Measurements from ENCODE around the gene PRKCA.

PRKCA gene

GRCh38 chr17:66726846-66727245, 424.4 kb downstream of the PRKCA start:
- no peak for DNase-seq

DNA sequence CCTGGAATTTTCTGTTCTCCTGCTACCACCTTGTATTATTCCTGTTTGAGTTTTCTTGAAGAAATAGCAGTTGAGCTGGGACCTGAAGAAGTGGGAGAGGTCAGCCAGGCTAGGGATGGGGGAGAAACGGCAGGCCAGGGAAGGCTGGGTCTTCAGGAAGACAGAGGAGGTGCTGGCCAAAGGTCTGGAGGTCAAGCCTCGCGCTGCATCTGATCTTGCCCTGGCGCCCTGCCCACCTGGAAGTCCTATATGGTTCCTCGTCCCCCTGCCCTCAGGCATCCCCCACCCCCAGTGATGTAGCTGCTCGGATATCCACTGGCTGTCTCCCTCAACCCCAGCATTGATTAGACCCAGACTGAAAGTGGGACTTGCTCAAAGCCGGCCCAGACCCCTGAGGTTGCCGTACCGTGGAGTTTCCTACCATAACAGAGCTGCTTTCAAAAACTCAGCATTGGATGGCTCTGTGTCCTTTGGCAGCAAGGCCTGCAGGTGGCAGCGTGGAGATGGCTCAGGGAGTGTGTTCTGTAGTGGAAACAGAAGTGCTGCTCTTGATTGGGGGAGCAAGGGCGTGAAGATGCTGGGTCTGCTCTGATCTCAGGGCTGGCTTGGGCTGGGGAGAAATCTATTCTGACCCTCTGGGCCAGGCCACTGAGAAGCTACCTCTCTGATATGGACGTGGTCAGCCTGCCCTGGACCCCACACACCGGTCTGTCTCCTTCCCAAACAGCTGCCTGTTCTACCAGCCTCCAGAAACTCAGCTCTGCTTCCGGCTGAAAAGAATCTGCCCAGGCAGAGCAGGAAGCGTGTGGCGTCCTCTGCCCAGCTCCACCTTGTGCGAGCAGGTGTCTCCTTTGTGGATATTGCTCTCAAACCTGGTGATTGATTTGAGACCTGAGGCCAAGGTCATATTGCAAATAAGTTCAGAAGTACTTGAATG, 425.5 kb downstream of the PRKCA start:
- no peak for DNase-seq

GRCh38 chr17:66730461-66730923, 428.1 kb downstream of the PRKCA start:
- no peak for DNase-seq

DNA sequence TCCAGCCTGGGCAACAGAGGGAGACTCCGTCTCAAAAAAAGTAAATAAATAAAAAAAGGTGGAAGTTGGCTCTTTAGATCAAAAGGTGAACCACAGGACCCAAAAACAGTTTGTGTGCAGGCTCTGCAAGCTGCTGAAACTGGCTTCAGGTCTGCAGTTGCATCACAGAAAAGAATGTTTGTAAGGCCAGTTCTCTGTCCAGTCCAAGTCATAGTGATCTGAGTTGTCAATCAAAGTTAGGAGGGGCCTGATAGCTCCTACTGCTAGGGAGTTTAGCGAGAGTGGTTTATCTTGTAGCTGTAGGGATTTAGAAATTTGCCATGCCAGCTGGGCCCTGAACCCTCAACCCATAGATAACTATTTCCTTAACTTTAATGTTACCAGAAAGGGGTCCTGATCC, 431.3 kb downstream of the PRKCA start:
- no peak for DNase-seq

GRCh38 chr17:66734186-66734943, 432.0 kb downstream of the PRKCA start:
- no peak for DNase-seq

DNA sequence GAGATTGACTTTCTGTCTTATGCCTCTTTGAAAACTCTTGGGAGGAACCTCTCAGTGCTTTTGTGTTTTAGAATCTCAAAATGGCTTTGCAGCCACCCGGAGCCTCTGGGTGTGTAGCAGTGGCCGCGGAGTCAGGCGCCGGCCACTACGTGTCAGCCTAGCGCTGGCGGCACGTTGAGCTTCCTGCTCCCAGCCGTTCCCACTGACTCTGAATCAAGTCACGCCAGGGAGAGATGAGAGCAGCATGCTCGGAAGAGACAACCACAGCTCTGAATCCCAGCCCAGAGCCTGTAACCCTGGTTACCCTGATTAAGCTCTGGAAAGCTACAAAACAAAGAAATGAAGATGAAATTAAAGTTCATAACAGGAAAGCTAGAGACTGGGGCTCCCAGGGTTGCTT, 435.1 kb downstream of the PRKCA start:
- DNase-seq = no peak

- no peak for DNase-seq
Observed at GRCh38 chr17:66738301-66738700, 435.9 kb downstream of the PRKCA start.

- no peak for DNase-seq
Observed at GRCh38 chr17:66739553-66739952, 437.1 kb downstream of the PRKCA start.

DNA sequence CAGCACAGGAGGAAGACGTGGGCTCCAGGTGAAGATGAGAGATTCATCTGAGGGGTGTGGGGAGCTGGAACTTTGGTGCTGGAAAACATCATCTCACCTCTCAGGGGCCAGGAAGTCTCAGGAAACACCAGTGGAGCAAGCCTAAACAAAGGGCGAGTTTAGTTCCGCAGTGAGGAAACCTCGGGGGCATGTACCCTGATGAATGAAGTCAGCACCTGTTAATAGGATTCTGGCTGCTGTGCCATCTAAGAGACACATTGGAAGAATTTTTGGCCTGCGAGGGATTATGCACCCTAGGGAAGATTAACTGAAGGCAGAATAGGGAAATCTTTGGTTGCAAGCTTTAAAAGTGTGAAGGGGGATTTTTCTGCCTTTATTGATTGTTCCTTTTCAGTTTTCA, 437.8 kb downstream of the PRKCA start:
- no peak for DNase-seq

- no peak for DNase-seq
Observed at GRCh38 chr17:66743511-66743910, 441.1 kb downstream of the PRKCA start.

- DNase-seq = no peak
Observed at GRCh38 chr17:66746736-66747135, 444.3 kb downstream of the PRKCA start.

- DNase-seq = no peak
Observed at GRCh38 chr17:66747578-66748275, 445.3 kb downstream of the PRKCA start.

DNA sequence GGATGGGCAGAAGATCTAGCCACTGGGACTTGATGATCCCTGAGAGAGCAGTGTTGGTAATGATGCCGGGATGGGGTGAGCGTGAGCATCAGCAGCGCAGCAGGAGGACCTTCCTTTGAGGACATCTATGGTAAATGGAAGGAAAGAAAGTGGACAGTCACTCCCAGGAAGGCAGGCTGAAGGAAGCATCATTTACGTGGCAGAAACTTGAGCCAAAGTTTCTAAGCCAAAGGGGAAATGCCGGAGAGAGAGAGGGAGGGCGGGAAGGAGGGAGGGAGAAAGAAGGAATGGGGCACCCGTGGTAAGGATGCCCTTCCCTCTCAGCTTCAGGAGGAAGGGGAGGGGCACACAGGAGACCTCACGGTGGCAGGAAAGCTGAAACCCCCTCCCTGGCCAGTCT, 446.2 kb downstream of the PRKCA start:
- no peak for DNase-seq

DNA sequence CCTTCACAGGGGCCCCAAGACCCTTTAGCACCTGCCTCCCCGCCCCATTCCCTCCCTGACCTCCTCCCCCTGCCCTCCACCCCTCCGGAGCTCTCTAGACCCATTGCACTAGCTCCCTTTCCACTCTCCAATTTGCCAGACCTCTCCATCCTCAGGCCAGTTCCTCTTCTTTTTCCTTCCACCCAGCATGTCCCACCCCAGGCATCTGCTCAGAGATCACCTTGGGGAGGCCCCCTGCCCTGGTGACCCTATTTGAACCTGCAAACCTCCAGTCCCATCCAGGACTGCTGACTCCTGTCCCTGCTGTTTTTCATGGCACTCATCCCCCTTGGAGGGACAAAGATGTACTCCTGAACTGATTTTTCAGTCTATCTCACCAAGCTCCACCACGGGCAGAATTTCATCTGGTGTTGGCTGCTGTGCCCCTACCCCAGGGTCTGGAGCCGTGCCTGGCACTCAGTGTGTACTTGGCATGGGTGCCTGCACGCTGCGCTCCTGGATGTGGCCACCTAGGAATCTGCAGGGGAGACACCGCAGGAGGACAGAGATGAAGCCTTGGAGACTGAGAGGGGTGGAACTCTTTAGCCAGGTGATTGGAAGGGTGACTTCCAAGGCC, 446.9 kb downstream of the PRKCA start:
- DNase-seq = no peak

- no peak for DNase-seq
Observed at GRCh38 chr17:66750116-66750515, 447.7 kb downstream of the PRKCA start.

DNA sequence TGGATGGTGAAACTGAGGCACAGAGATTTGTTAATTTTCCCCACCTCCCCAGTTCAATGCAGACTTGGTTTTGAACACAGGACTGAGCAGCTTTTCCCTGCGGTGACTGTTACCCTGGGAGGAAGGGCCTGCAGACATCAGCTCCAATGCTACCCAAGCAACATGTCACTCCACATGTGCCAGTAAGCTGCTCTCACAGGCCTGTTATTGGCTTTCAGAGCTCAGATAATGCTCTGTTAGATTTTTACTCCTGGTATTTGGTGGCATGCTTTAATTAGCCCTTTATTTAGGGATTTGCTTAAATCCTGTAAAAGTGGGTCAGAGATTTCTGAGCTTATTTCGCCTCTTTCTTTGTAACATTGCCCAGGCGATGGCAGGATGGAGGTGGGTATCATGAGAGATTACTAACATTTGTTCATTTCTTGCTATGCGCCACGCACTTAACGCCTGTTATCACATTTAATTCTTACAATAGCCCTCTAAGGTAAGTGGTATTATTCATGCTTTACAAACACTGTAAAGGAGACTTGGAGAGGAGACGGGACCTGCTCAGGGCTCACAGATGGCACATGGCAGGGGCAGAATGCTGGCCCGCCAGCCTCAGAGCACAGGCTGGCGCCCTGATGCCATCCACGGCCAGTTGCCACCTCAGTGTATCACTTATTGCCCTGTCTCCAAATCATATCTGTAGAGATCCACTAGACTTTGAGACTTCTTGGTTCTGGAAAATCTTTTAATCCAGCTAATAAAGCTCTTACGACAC, 448.5 kb downstream of the PRKCA start:
- DNase-seq = no peak

- no peak for DNase-seq
Observed at GRCh38 chr17:66751771-66752170, 449.4 kb downstream of the PRKCA start.

DNA sequence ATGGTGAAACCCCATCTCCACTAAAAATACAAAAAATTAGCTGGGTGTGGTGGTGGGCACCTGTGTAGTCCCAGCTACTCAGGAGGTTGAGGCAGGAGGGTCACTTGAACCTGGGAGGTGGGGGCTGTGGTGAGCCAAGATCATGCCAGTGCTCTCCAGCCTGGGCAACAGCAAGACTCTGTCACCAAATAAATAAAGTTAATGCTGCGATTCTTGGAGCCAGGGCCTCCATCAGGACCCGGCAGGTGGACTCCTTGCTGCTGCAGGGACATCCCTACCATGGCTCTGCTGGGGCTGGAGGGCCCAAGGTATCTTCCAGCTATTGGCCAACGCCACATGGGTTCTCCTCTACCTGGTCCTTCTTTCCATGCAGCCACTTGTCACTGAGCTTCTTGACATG, 450.0 kb downstream of the PRKCA start:
- DNase-seq = no peak

GRCh38 chr17:66753126-66753920, 450.9 kb downstream of the PRKCA start:
- no peak for DNase-seq

- no peak for DNase-seq
Observed at GRCh38 chr17:66755101-66755943, 452.9 kb downstream of the PRKCA start.

Measured in activated CD4-positive, CD25-positive, alpha-beta regulatory T cell treated with anti-CD3 and anti-CD28 coated beads, Interleukin-2, amount 50 U/mL, for 72 hours (primary cell).